Kidney epithelial cell (primary cell): ENCODE data around the gene TRAPPC2. TPM values are rescaled to one million over a fixed set of nuclear protein-coding genes. Genes with fewer than 3 reads are reported as not detected.

Source experiments
- DNase-seq: peaks from one replicate; pipeline ENCODE4 v3.0.0-alpha.2; 2010; ENCODE audit warnings: low read depth
- H3K27me3 ChIP-seq: 2 replicates; pipeline ENCODE4 v1.6.0; 2011; ENCODE audit warnings: low read length; ENCODE audit not compliant: control insufficient read depth, insufficient read depth
- H3K36me3 ChIP-seq: 2 replicates; pipeline ENCODE4 v1.5.1; 2011; ENCODE audit warnings: low read length; ENCODE audit not compliant: control insufficient read depth, insufficient read depth
- H3K4me3 ChIP-seq: 2 replicates; pipeline ENCODE4 v1.5.1; 2011; ENCODE audit warnings: low read depth, mild to moderate bottlenecking, control low read depth, low read length
- CTCF ChIP-seq: IDR thresholded peaks from 2 replicates; pipeline ENCODE4 v1.5.1; 2011; ENCODE audit warnings: mild to moderate bottlenecking, moderate library complexity, low read length, control low read depth, inconsistent platforms; ENCODE audit not compliant: insufficient read depth, poor library complexity, severe bottlenecking
- total RNA-seq: library from RNA; depleted of rRNA; stranded (reverse); fragments of >200 nt; gene quantifications from 2 replicates; pipeline ENCODE4 v1.2.3, GENCODE V29; 2015

The TRAPPC2 gene
- total RNA-seq, 1 donor from 2014 or later: 19.7 TPM

GRCh38 chrX:13721819-13722519 lies 12.5 kb downstream of the TRAPPC2 start:
- TF ChIP-seq CTCF: no peak
- no peaks in the 10 kb centered on the region for H3K27me3 ChIP-seq
- H3K4me3 ChIP-seq: no peak overlapping the region
- DNase-seq: no peak
- no peaks in the 10 kb centered on the region for H3K36me3 ChIP-seq

GRCh38 chrX:13721371-13721770 lies 13.0 kb downstream of the TRAPPC2 start:
- Histone ChIP-seq H3K36me3 (no peaks in the 10 kb centered on the region), H3K27me3 (no peaks in the 10 kb centered on the region)

GRCh38 chrX:13719192-13719856 lies 15.1 kb downstream of the TRAPPC2 start:
- no peak for TF ChIP-seq CTCF
- no peak for DNase-seq
- H3K4me3 ChIP-seq: no peak overlapping the region
- no peaks in the 10 kb centered on the region for H3K27me3 ChIP-seq
- no peaks in the 10 kb centered on the region for H3K36me3 ChIP-seq

More at GRCh38 chrX:13721371-13721770, 13.0 kb downstream of the TRAPPC2 start:
- TF ChIP-seq CTCF: no peak
- no peak overlapping the region for H3K4me3 ChIP-seq
- DNase-seq: no peak

GRCh38 chrX:13717700-13718472 lies 16.5 kb downstream of the TRAPPC2 start:
- no peak for TF ChIP-seq CTCF
- no peaks in the 10 kb centered on the region for H3K36me3 ChIP-seq
- no peak for DNase-seq
- H3K4me3 ChIP-seq: no peak overlapping the region
- no peaks in the 10 kb centered on the region for H3K27me3 ChIP-seq

GRCh38 chrX:13716905-13717304 lies 17.5 kb downstream of the TRAPPC2 start:
- Histone ChIP-seq H3K36me3 (no peaks in the 10 kb centered on the region), H3K4me3 (no peak overlapping the region), H3K27me3 (no peaks in the 10 kb centered on the region)
- no peak for DNase-seq
- no peak for TF ChIP-seq CTCF
